SU-DHL-6 (cell line): Measurements from ENCODE around the gene FAM120B.

ENCODE experiments used
- H2AFZ ChIP-seq: fragments of 200-600 bp; sonication (generic); 2 replicates; pipeline ENCODE4 v1.6.1; 2014; ENCODE audit warnings: low read depth, mild to moderate bottlenecking, moderate library complexity, mixed read lengths, antibody characterized with exemption, low read length; ENCODE audit not compliant: severe bottlenecking
- H3F3A ChIP-seq: fragments of 200-600 bp; shearing (Covaris generic); 2 replicates; pipeline ENCODE4 v1.6.0; 2016; ENCODE audit warnings: antibody characterized with exemption, mild to moderate bottlenecking; ENCODE audit not compliant: insufficient read depth
- H3K27ac ChIP-seq: fragments of 200-600 bp; sonication (generic); 2 replicates; pipeline ENCODE4 v1.5.1; 2016; ENCODE audit warnings: low read depth, mild to moderate bottlenecking, low read length, moderate library complexity, mixed read lengths
- H3K27me3 ChIP-seq: fragments of 200-600 bp; sonication (generic), shearing (Covaris generic); 2 replicates; pipeline ENCODE4 v1.6.0; 2014; ENCODE audit warnings: mild to moderate bottlenecking, low read length
- H3K36me3 ChIP-seq: fragments of 200-600 bp; sonication (generic); 2 replicates; pipeline ENCODE4 v1.6.1; 2014; ENCODE audit warnings: mild to moderate bottlenecking, low read length, mixed read lengths
- H3K4me2 ChIP-seq: fragments of 300-600, 200-600 bp; shearing (Covaris generic), sonication (generic); 2 replicates; pipeline ENCODE4 v1.6.0; 2014; ENCODE audit warnings: low read length, low read depth, mild to moderate bottlenecking; ENCODE audit not compliant: poor library complexity, severe bottlenecking
- H3K4me3 ChIP-seq: fragments of 200-600 bp; sonication (generic); 2 replicates; pipeline ENCODE4 v1.5.1; 2014; ENCODE audit warnings: antibody characterized with exemption, low read length, mild to moderate bottlenecking, mixed read lengths; ENCODE audit not compliant: insufficient read depth, poor library complexity, severe bottlenecking
- H3K79me2 ChIP-seq: fragments of 200-600 bp; sonication (generic); 2 replicates; pipeline ENCODE4 v1.6.1; 2014; ENCODE audit warnings: mild to moderate bottlenecking, low read length, moderate library complexity; ENCODE audit not compliant: insufficient read depth
- H3K9ac ChIP-seq: fragments of 200-600 bp; sonication (generic); 2 replicates; pipeline ENCODE4 v1.7.0; 2014; ENCODE audit warnings: mild to moderate bottlenecking, low read length
- H3K9me2 ChIP-seq: fragments of 200-600 bp; sonication (generic); replicated peaks from 2 replicates; pipeline ENCODE4 v1.6.1; 2014; ENCODE audit warnings: low read length; ENCODE audit not compliant: insufficient read depth
- H3K9me3 ChIP-seq: fragments of 200-600 bp; sonication (generic); 2 replicates; pipeline ENCODE4 v1.6.1; 2014; ENCODE audit warnings: low read length, mixed read lengths; ENCODE audit not compliant: insufficient read depth
- H4K20me1 ChIP-seq: fragments of 200-600 bp; sonication (generic); 2 replicates; pipeline ENCODE4 v1.6.1; 2014; ENCODE audit warnings: low read depth, mild to moderate bottlenecking, antibody characterized with exemption, low read length, moderate library complexity, mixed read lengths
- EZH2phosphoT487 ChIP-seq: fragments of 200-600 bp; sonication (generic), shearing (Covaris generic); conservative IDR thresholded peaks from 2 replicates; pipeline ENCODE4 v1.6.1; 2018; ENCODE audit warnings: mild to moderate bottlenecking, antibody characterized with exemption, low read length, moderate library complexity, mixed read lengths
- TF ChIP-seq, protein P1 (sequence below): fragments of 200-600 bp; sonication (generic); IDR thresholded peaks from one replicate; pipeline ENCODE4 v1.5.1; 2017; ENCODE audit warnings: antibody characterized with exemption, mild to moderate bottlenecking, low read length, moderate library complexity; ENCODE audit not compliant: insufficient read depth, poor library complexity, severe bottlenecking

FAM120B gene

DNA sequence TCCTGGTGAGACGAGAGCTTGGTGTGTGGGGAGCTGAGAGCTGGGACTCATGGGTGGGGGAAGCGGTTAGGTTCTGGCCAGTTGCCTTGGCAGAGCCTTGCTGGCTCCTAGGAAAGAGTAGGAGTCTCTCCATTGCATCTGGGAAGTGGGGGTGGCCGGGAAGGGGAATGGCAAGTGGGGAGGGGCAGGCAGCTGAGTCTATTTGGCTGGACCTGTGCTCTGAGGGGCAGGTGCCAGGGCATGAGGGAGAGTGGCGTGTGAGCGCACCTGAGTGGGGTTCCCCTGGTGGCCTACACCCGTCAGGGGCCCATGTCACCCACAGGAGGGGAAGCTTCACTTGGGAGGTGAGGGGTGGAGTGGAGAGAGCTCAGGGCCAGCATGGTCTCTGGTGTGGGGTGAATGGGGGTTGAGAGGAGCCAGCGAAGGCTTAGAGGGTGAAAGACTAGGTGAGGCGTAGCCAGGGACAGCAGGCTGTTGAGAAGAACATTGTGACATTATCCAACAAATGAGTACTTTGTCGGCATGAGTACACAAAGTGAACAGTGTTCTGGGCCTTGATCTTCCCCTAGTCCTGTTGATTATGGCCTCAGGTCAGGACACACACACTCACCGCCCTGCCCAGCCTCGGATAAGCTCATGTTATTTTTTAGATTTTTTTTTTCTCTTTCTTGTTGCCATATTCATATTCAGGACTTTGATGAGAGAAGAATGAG is 59.8 kb downstream of the FAM120B start:
- TF ChIP-seq, protein P1, sequence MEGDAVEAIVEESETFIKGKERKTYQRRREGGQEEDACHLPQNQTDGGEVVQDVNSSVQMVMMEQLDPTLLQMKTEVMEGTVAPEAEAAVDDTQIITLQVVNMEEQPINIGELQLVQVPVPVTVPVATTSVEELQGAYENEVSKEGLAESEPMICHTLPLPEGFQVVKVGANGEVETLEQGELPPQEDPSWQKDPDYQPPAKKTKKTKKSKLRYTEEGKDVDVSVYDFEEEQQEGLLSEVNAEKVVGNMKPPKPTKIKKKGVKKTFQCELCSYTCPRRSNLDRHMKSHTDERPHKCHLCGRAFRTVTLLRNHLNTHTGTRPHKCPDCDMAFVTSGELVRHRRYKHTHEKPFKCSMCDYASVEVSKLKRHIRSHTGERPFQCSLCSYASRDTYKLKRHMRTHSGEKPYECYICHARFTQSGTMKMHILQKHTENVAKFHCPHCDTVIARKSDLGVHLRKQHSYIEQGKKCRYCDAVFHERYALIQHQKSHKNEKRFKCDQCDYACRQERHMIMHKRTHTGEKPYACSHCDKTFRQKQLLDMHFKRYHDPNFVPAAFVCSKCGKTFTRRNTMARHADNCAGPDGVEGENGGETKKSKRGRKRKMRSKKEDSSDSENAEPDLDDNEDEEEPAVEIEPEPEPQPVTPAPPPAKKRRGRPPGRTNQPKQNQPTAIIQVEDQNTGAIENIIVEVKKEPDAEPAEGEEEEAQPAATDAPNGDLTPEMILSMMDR: no peak
- TF ChIP-seq EZH2phosphoT487: no peak
- no peaks in the 10 kb centered on the region for H3K36me3 ChIP-seq
- H3K27me3 ChIP-seq: no peaks in the 10 kb centered on the region
- H3K9me2 ChIP-seq: no peaks in the 10 kb centered on the region
- H3K79me2 ChIP-seq: no peaks in the 10 kb centered on the region
- no peaks in the 10 kb centered on the region for H3K9me3 ChIP-seq
- no peak overlapping the region for H2AFZ ChIP-seq
- no peak overlapping the region for H3K4me3 ChIP-seq
- H4K20me1 ChIP-seq: no peaks in the 10 kb centered on the region
- H3K4me2 ChIP-seq: no peak overlapping the region
- no peak overlapping the region for H3K9ac ChIP-seq
- H3F3A ChIP-seq: no peaks in the 10 kb centered on the region
- H3K27ac ChIP-seq: no peak overlapping the region

DNA sequence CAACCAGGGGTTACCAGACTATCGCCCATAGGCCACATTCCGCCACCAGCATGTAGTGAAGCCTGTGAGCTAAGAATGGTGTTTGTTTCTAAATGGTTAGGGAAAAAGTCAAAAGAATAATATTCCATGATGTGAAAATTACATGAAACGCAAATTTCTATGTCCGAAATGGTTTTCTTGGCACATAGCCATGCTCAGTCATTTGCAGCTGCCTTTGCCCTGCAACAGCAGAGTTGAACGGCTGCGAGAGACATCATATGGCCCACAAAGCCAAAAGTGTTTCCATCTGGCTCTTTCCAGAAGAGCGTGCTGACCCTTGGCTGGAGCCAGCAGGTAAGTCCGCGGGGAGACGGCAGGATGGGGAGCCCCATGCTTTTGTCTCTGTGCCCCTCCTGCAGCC is 60.7 kb downstream of the FAM120B start:
- Histone ChIP-seq H4K20me1 (no peaks in the 10 kb centered on the region), H3K79me2 (no peaks in the 10 kb centered on the region), H3K9ac (no peak overlapping the region), H3K9me2 (no peaks in the 10 kb centered on the region), H2AFZ (no peak overlapping the region), H3K4me3 (no peak overlapping the region), H3K27ac (no peak overlapping the region), H3K9me3 (no peaks in the 10 kb centered on the region), H3F3A (no peaks in the 10 kb centered on the region), H3K27me3 (no peaks in the 10 kb centered on the region), H3K36me3 (no peaks in the 10 kb centered on the region), H3K4me2 (no peak overlapping the region)
- TF ChIP-seq, protein P1: no peak
- no peak for TF ChIP-seq EZH2phosphoT487

DNA sequence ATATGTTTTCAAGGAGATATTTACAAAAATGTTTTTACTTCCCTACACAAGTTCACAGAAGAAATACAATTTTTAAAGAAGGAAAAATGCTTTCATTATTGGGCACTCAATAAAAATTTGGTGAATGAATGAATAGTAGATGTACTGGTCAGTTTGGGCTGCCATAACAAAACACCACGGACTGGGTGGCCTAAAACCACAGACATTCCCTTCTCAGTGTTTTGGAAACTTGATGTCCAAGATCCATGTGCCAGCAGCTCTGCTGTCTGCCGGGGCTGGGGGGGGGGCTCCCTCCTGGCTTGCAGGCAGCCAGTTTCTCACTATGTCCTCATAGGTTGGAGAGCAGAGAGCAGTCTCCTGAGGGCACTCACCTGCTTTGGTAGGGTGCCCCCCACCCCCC is 62.0 kb downstream of the FAM120B start:
- Histone ChIP-seq H2AFZ (no peak overlapping the region), H3F3A (no peaks in the 10 kb centered on the region), H3K4me3 (no peak overlapping the region), H3K79me2 (no peaks in the 10 kb centered on the region), H3K9me2 (no peaks in the 10 kb centered on the region), H4K20me1 (no peaks in the 10 kb centered on the region), H3K9ac (no peak overlapping the region), H3K36me3 (no peaks in the 10 kb centered on the region), H3K9me3 (no peaks in the 10 kb centered on the region), H3K27ac (no peak overlapping the region), H3K27me3 (no peaks in the 10 kb centered on the region), H3K4me2 (no peak overlapping the region)
- TF ChIP-seq, protein P1: no peak
- no peak for TF ChIP-seq EZH2phosphoT487
